H1 (cell line): ENCODE measurements around the gene RANBP3L. TPM values are rescaled to one million over a fixed set of nuclear protein-coding genes. Genes with fewer than 3 reads are reported as not detected.

Experiments used
- CTCF ChIA-PET: fragments of 300-600 bp; sonication (Branson Sonifier 250); formaldehyde crosslinking; loops from one replicate; lab custom pipeline; 2021; ENCODE audit not compliant: partially characterized antibody; lab: Charles Lee
- POLR2A ChIA-PET: fragments of 300-600 bp; sonication (Branson Sonifier 250); formaldehyde crosslinking; loops from one replicate; lab custom pipeline; 2021; ENCODE audit warnings: inconsistent platforms; ENCODE audit not compliant: partially characterized antibody; lab: Charles Lee
- DNase-seq, 2 experiments: peaks; one replicate each; pipeline versions ENCODE4 v3.0.0 to v3.0.0-alpha.2; 2010 to 2022; ENCODE audit warnings: low spot score in 2 of 2, low read depth in 1 of 2, mixed read lengths in 1 of 2
- FAIRE-seq: peaks from 2 replicates; lab custom pipeline; 2011; peaks lifted over from hg19 to GRCh38; lab: Jason Lieb, UNC
- H2AFZ ChIP-seq: 2 replicates; pipeline ENCODE4 v1.8.1; 2012; ENCODE audit warnings: low read length, inconsistent platforms
- H2AK5ac ChIP-seq: 2 replicates; pipeline ENCODE4 v1.6.1; 2013; ENCODE audit warnings: low read depth, low read length
- H2BK120ac ChIP-seq: replicated peaks from 2 replicates; pipeline ENCODE3; 2013; ENCODE audit warnings: low read depth, low read length, inconsistent platforms
- H2BK12ac ChIP-seq: 2 replicates; pipeline ENCODE4 v1.6.1; 2013; ENCODE audit warnings: low read depth, low read length
- H2BK15ac ChIP-seq: 2 replicates; pipeline ENCODE4 v1.6.1; 2013; ENCODE audit warnings: low read length
- H2BK20ac ChIP-seq: 2 replicates; pipeline ENCODE4 v1.6.1; 2013; ENCODE audit warnings: low read length
- H2BK5ac ChIP-seq: 2 replicates; pipeline ENCODE4 v1.6.1; 2013; ENCODE audit warnings: low read depth, low read length
- H3K14ac ChIP-seq: 2 replicates; pipeline ENCODE4 v1.6.1; 2013; ENCODE audit warnings: inconsistent platforms; ENCODE audit not compliant: insufficient read length
- H3K18ac ChIP-seq: 2 replicates; pipeline ENCODE4 v1.6.1; 2013; ENCODE audit warnings: low read length; ENCODE audit errors: extremely low read depth
- H3K23ac ChIP-seq: 2 replicates; pipeline ENCODE4 v1.6.1; 2013; ENCODE audit warnings: inconsistent platforms; ENCODE audit not compliant: insufficient read length
- H3K23me2 ChIP-seq: 2 replicates; pipeline ENCODE4 v1.6.1; 2013; ENCODE audit warnings: low read depth, low read length
- H3K27ac ChIP-seq: 2 replicates; pipeline ENCODE4 v1.6.1; 2011; ENCODE audit warnings: low read depth, low read length, inconsistent platforms
- H3K27me3 ChIP-seq, 4 experiments: replicated peaks in 1 of 4; 1 replicate in 1 of 4; 2 replicates in 3 of 4; pipeline versions ENCODE4 v1.6.1 to v1.8.1; 2011 to 2013; ENCODE audit warnings: low read length in 3 of 4, mild to moderate bottlenecking in 3 of 4, inconsistent platforms in 2 of 4, mixed read lengths in 2 of 4, moderate library complexity in 1 of 4; ENCODE audit not compliant: control insufficient read depth in 3 of 4, insufficient read depth in 3 of 4; ENCODE audit errors: extremely low read depth in 1 of 4
- H3K36me3 ChIP-seq, 4 experiments: 2 replicates each; pipeline versions ENCODE4 v1.6.1 to v1.8.1; 2011 to 2013; ENCODE audit warnings: mild to moderate bottlenecking in 4 of 4, low read length in 3 of 4, moderate library complexity in 2 of 4, control low read depth in 1 of 4, inconsistent platforms in 1 of 4; ENCODE audit not compliant: insufficient read depth in 4 of 4, control insufficient read depth in 2 of 4
- H3K4ac ChIP-seq: replicated peaks from 2 replicates; pipeline ENCODE3; 2013; ENCODE audit warnings: low read length, low read depth, mixed read lengths, inconsistent platforms; ENCODE audit not compliant: insufficient read length
- H3K4me1 ChIP-seq, 4 experiments: replicated peaks in 1 of 4; 1 replicate in 1 of 4; 2 replicates in 3 of 4; pipeline versions ENCODE4 v1.6.1 to v1.8.1; 2011 to 2013; ENCODE audit warnings: low read length in 3 of 4, inconsistent platforms in 2 of 4, mixed read lengths in 1 of 4; ENCODE audit not compliant: insufficient read depth in 4 of 4, control insufficient read depth in 3 of 4
- H3K4me2 ChIP-seq, 2 experiments: 2 replicates each; pipeline versions ENCODE4 v1.6.1 to v1.8.1; 2011 to 2013; ENCODE audit warnings: low read depth in 2 of 2, low read length in 2 of 2, control low read depth in 1 of 2, inconsistent platforms in 1 of 2, mild to moderate bottlenecking in 1 of 2; ENCODE audit not compliant: insufficient read depth in 1 of 2
- H3K4me3 ChIP-seq, 4 experiments: fragments of 200-600, 300-600 bp in 1 of 4; sonication (generic), shearing (Covaris generic), sonication (Bioruptor Twin) in 1 of 4; 2 replicates each; pipeline versions ENCODE4 v1.5.1 to v1.8.1; 2011 to 2016; ENCODE audit warnings: low read length in 4 of 4, low read depth in 3 of 4, control low read depth in 2 of 4, inconsistent platforms in 2 of 4, mild to moderate bottlenecking in 2 of 4, mixed read lengths in 1 of 4, moderate library complexity in 1 of 4; ENCODE audit not compliant: insufficient read depth in 2 of 4; ENCODE audit errors: extremely low read depth in 1 of 4
- H3K56ac ChIP-seq: replicated peaks from 2 replicates; pipeline ENCODE3; 2013; ENCODE audit warnings: low read depth, mild to moderate bottlenecking, mixed read lengths, low read length, inconsistent platforms; ENCODE audit not compliant: insufficient read length
- H3K79me1 ChIP-seq: 2 replicates; pipeline ENCODE4 v1.6.1; 2013; ENCODE audit warnings: low read depth, low read length, control low read depth
- H3K79me2 ChIP-seq, 2 experiments: 2 replicates each; pipeline versions ENCODE4 v1.6.1 to v1.8.1; 2012 to 2013; ENCODE audit warnings: low read length in 2 of 2, mild to moderate bottlenecking in 2 of 2, inconsistent platforms in 1 of 2; ENCODE audit not compliant: insufficient read depth in 2 of 2, control insufficient read depth in 1 of 2
- H3K9ac ChIP-seq, 4 experiments: replicated peaks in 1 of 4; 1 replicate in 1 of 4; 2 replicates in 3 of 4; pipeline versions ENCODE4 v1.6.1 to v1.8.1; 2011 to 2013; ENCODE audit warnings: low read depth in 3 of 4, low read length in 3 of 4, control low read depth in 2 of 4, mild to moderate bottlenecking in 2 of 4, moderate library complexity in 2 of 4, inconsistent platforms in 1 of 4; ENCODE audit errors: extremely low read depth in 1 of 4
- H3K9me3 ChIP-seq, 2 experiments: 2 replicates each; pipeline versions ENCODE4 v1.6.1 to v1.8.1; 2012 to 2013; ENCODE audit warnings: mild to moderate bottlenecking in 2 of 2, moderate library complexity in 2 of 2, control low read depth in 1 of 2, inconsistent platforms in 1 of 2, low read depth in 1 of 2, low read length in 1 of 2, mixed read lengths in 1 of 2; ENCODE audit not compliant: insufficient read depth in 2 of 2
- H4K20me1 ChIP-seq, 2 experiments: replicated peaks in 1 of 2; 2 replicates each; pipeline versions ENCODE3 to v1.8.1; 2011 to 2013; ENCODE audit warnings: inconsistent platforms in 2 of 2, low read length in 2 of 2, mild to moderate bottlenecking in 1 of 2; ENCODE audit not compliant: insufficient read depth in 2 of 2, control insufficient read depth in 1 of 2
- H4K5ac ChIP-seq: 2 replicates; pipeline ENCODE4 v1.6.1; 2013; ENCODE audit warnings: low read length, low read depth, mixed read lengths, inconsistent platforms; ENCODE audit not compliant: insufficient read length
- H4K8ac ChIP-seq: 2 replicates; pipeline ENCODE4 v1.8.0; 2013; ENCODE audit warnings: mild to moderate bottlenecking, moderate library complexity, low read length, inconsistent platforms; ENCODE audit not compliant: insufficient read depth; ENCODE audit errors: extremely low read depth
- H4K91ac ChIP-seq: replicated peaks from 2 replicates; pipeline ENCODE3; 2013; ENCODE audit warnings: low read length, mixed read lengths, inconsistent platforms; ENCODE audit not compliant: insufficient read length
- MAFK ChIP-seq: IDR thresholded peaks from 2 replicates; pipeline ENCODE4 v1.6.1; 2012; ENCODE audit warnings: low read depth, mild to moderate bottlenecking, improper control_type of control experiment, low read length
- NANOG ChIP-seq: IDR thresholded peaks from 2 replicates; pipeline ENCODE4 v1.6.1; 2011; ENCODE audit warnings: low read length, low read depth, mild to moderate bottlenecking, inconsistent platforms; ENCODE audit not compliant: insufficient read depth, poor library complexity, severe bottlenecking
- POU5F1 ChIP-seq: IDR thresholded peaks from 2 replicates; pipeline ENCODE4 v1.6.1; 2011; ENCODE audit warnings: low read depth, mild to moderate bottlenecking, low read length, moderate library complexity
- SIN3A ChIP-seq, 2 experiments: IDR thresholded peaks in 1 of 2; conservative IDR thresholded peaks in 1 of 2; 2 replicates each; pipeline ENCODE4 v1.6.1; 2011 to 2012; ENCODE audit warnings: low read length in 2 of 2, improper control_type of control experiment in 1 of 2, low read depth in 1 of 2, mild to moderate bottlenecking in 1 of 2
- WGBS, 2 experiments: shearing (Covaris generic) in 1 of 2; methylation state at CpG; one replicate each; pipeline versions ENCODE4 v1.1.6 to v1.1.7; 2013 to 2015; ENCODE audit warnings: low lambda C conversion rate in 2 of 2, mixed read lengths in 2 of 2, inconsistent platforms in 1 of 2, low coverage in 1 of 2, missing lambda C conversion rate in 1 of 2; ENCODE audit not compliant: insufficient replicate concordance in 2 of 2, insufficient coverage in 1 of 2, insufficient read length in 1 of 2; ENCODE audit errors: extremely low coverage in 1 of 2, missing lambda C conversion rate in 1 of 2; 5-methylcytosine and 5-hydroxymethylcytosine counted together
- polyA plus RNA-seq, 7 experiments: library from polyadenylated mRNA; depleted of rRNA in 3 of 7; stranded (reverse) in 5 of 7; unstranded in 2 of 7; fragments of >200 nt in 5 of 7; fragments of 200-250 nt in 2 of 7; gene quantifications; 1 replicate in 5 of 7; 2 replicates in 1 of 7; 4 replicates in 1 of 7; pipeline versions ENCODE4 v1.2.1 to v1.2.3, GENCODE V29; 2011 to 2013; ENCODE audit warnings: missing spikeins in 2 of 7, mixed read lengths in 2 of 7
- total RNA-seq: library from RNA; stranded (reverse); fragmentation: NEBNext Ultra II Directional; extraction: Animal tissue kit (Norgen Biotek cat#: 25700); gene quantifications from 2 replicates; pipeline ENCODE4 v1.2.1, GENCODE V29; 2021

Gene RANBP3L
- total and polyA plus RNA-seq, 2 of the 8 experiments (the other 6 are each of a cell fraction or from before 2014, with no cell fraction given) = not detected

GRCh38 chr5:36209664-36210063 lies 92.0 kb downstream of the RANBP3L start:
- Histone ChIP-seq H4K5ac (no peak overlapping the region), H2BK15ac (no peak overlapping the region), H3K14ac (no peak overlapping the region), H3K23me2 (no peaks in the 10 kb centered on the region), H3K4me3 (no peak overlapping the region), H3K4me1 (no peaks in the 10 kb centered on the region), H4K20me1 (no peaks in the 10 kb centered on the region), H4K91ac (no peak overlapping the region), H3K4ac (no peak overlapping the region), H3K27ac (no peak overlapping the region), H2BK20ac (no peak overlapping the region), H3K4me2 (no peak overlapping the region), H2BK120ac (no peak overlapping the region), H3K79me2 (no peaks in the 10 kb centered on the region), H3K9ac (no peak overlapping the region), H2AK5ac (no peak overlapping the region), H3K18ac (no peak overlapping the region), H2AFZ (no peak overlapping the region), H4K8ac (no peak overlapping the region), H2BK12ac (no peak overlapping the region), H3K9me3 (no peaks in the 10 kb centered on the region), H3K27me3 (no peaks in the 10 kb centered on the region), H3K36me3 (no peaks in the 10 kb centered on the region; a peak in 1 of 8 replicates), H3K56ac (no peak overlapping the region), H2BK5ac (no peak overlapping the region), H3K79me1 (no peaks in the 10 kb centered on the region), H3K23ac (no peak overlapping the region)
- CTCF ChIA-PET = interaction anchor here (1.4 kb wide), 1 partner anchor 32 kb away, joined by 4 read pairs; the partner anchor contains the start of gene NADK2
- POLR2A ChIA-PET = no interaction called here
- 99% methylated on average over 3 of the region's 3 CpGs; no CpG with 5 or more reads in 1 of the 2 experiments for WGBS, 2 experiments
- TF ChIP-seq NANOG = no peak
- TF ChIP-seq POU5F1 = no peak
- no peak for TF ChIP-seq MAFK
- no peak for TF ChIP-seq SIN3A (conservative IDR thresholded peaks at IDR 0.05 in 1 of 2, IDR thresholded peaks at IDR 0.05 in 1 of 2; ENCODE audit: low read depth in 1 of 2, low read length in 2 of 2)
- FAIRE-seq = no peak
- DNase-seq = no peak
